Endodermal cell (in vitro differentiated cells): ENCODE data around the gene C6orf163. TPM values are rescaled to one million over a fixed set of nuclear protein-coding genes. Genes with fewer than 3 reads are reported as not detected.

Source experiments
- DNase-seq: peaks from one replicate; pipeline ENCODE4 v3.0.0-alpha.2; 2017
- H3K27ac ChIP-seq: 2 replicates; pipeline ENCODE4 v1.5.1; 2013; ENCODE audit warnings: mild to moderate bottlenecking, low read depth, low read length, moderate library complexity
- H3K27me3 ChIP-seq: 2 replicates; pipeline ENCODE4 v1.6.1; 2013; ENCODE audit warnings: mild to moderate bottlenecking, low read length, moderate library complexity; ENCODE audit not compliant: insufficient read depth, control insufficient read depth, poor library complexity, severe bottlenecking
- H3K36me3 ChIP-seq: 2 replicates; pipeline ENCODE4 v1.7.0; 2013; ENCODE audit warnings: mild to moderate bottlenecking, low read length, moderate library complexity; ENCODE audit not compliant: control insufficient read depth, insufficient read depth
- H3K4me1 ChIP-seq: one replicate; pipeline ENCODE4 v1.7.0; 2013; ENCODE audit warnings: low read length; ENCODE audit not compliant: control insufficient read depth, insufficient read depth
- H3K4me3 ChIP-seq: 2 replicates; pipeline ENCODE4 v1.5.1; 2013; ENCODE audit warnings: mild to moderate bottlenecking, low read length, moderate library complexity
- H3K9ac ChIP-seq: 2 replicates; pipeline ENCODE4 v1.6.1; 2013; ENCODE audit warnings: mild to moderate bottlenecking, low read length, moderate library complexity; ENCODE audit not compliant: poor library complexity, severe bottlenecking; ENCODE audit errors: extremely low read depth
- H3K9me3 ChIP-seq: 2 replicates; pipeline ENCODE4 v1.6.1; 2013; ENCODE audit warnings: mild to moderate bottlenecking, low read length, moderate library complexity; ENCODE audit not compliant: control insufficient read depth
- H3K27ac Mint-ChIP-seq: 2 replicates; pipeline ENCODE4 v1.8.0; 2020; ENCODE audit warnings: mixed read lengths
- H3K27me3 Mint-ChIP-seq: 2 replicates; pipeline ENCODE4 v1.8.0; 2021; ENCODE audit warnings: mild to moderate bottlenecking, mixed read lengths; ENCODE audit not compliant: insufficient read depth
- H3K36me3 Mint-ChIP-seq: 2 replicates; pipeline ENCODE4 v1.8.0; 2020; ENCODE audit warnings: low read depth, mixed read lengths
- H3K4me1 Mint-ChIP-seq: 2 replicates; pipeline ENCODE4 v1.8.0; 2020; ENCODE audit warnings: mixed read lengths
- H3K4me3 Mint-ChIP-seq: 2 replicates; pipeline ENCODE4 v1.8.0; 2020; ENCODE audit warnings: mild to moderate bottlenecking, moderate library complexity, mixed read lengths
- H3K9me3 Mint-ChIP-seq: 2 replicates; pipeline ENCODE4 v1.8.0; 2020; ENCODE audit warnings: mild to moderate bottlenecking, mixed read lengths
- WGBS, 2 experiments: methylation state at CpG; one replicate each; pipeline versions ENCODE4 v1.1.5 to v1.1.7; 2013; ENCODE audit warnings: missing lambda C conversion rate in 2 of 2, mixed read lengths in 1 of 2; ENCODE audit not compliant: insufficient coverage in 1 of 2, insufficient read length in 1 of 2; 5-methylcytosine and 5-hydroxymethylcytosine counted together
- total RNA-seq, 2 donors: library from RNA; stranded (reverse); fragmentation: NEBNext Ultra II Directional in 1 of 2; extraction: Animal tissue kit (Norgen Biotek cat#: 25700) in 1 of 2; gene quantifications; 2 replicates in 1 of 2; 3 replicates in 1 of 2; pipeline ENCODE4 v1.2.1, GENCODE V29; 2021
- TF ChIP-seq, protein P1 (sequence below): fragments of 200-600 bp; sonication (generic); conservative IDR thresholded peaks from 2 replicates; pipeline ENCODE4 v1.5.0; 2021; ENCODE audit warnings: antibody characterized with exemption, mild to moderate bottlenecking

Gene C6orf163
- total RNA-seq, 2 donors from 2014 or later = 4.5 to 5.2 TPM

DNA sequence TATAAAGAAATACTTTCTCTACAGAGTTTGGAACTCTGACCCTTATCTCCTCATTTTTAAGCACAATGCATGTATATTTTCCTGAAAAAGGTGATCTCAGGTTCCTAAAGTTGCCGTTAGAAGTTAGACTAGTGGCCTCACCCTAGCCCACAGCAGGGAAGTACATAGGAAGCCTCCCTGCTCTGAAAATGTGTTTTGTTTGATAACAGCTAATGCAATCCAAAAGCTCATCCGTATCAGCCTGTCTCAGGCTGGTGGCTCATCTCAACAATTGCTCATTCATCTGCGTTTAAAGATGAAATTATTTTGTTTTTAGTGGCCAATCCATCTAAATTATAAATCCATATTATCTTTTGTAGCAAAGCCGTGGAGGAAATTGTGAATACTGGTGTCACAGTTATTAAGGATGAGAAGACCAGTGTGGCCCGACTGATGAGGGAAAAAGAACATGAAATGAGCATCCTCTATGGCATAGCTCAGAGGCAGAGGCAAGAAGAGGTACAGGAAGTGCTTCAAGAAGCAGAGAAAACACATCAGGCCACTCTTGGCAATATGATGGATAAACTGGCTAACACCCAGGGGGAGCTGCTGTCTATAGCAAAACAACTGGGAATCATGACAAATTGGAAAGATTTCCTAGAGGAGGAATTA lies 20.1 kb downstream of the C6orf163 start:
- Histone ChIP-seq H3K36me3 (peaks cover 8% of the 10 kb centered on the region), H3K27me3 (no peaks in the 10 kb centered on the region), H3K9ac (no peak overlapping the region), H3K4me1 (no peaks in the 10 kb centered on the region), H3K4me3 (no peak overlapping the region), H3K27ac (no peak overlapping the region), H3K9me3 (peaks cover 43% of the 10 kb centered on the region)
- Mint-ChIP-seq H3K4me1 (no peaks in the 10 kb centered on the region), H3K27me3 (no peaks in the 10 kb centered on the region), H3K4me3 (no peak overlapping the region), H3K9me3 (peaks cover 38% of the 10 kb centered on the region), H3K27ac (no peak overlapping the region), H3K36me3 (peaks cover 41% of the 10 kb centered on the region)
- DNase-seq = no peak
- 94 to 100% methylated on average over 1 to 5 of the region's 5 CpGs for WGBS, 2 experiments
- TF ChIP-seq, protein P1, sequence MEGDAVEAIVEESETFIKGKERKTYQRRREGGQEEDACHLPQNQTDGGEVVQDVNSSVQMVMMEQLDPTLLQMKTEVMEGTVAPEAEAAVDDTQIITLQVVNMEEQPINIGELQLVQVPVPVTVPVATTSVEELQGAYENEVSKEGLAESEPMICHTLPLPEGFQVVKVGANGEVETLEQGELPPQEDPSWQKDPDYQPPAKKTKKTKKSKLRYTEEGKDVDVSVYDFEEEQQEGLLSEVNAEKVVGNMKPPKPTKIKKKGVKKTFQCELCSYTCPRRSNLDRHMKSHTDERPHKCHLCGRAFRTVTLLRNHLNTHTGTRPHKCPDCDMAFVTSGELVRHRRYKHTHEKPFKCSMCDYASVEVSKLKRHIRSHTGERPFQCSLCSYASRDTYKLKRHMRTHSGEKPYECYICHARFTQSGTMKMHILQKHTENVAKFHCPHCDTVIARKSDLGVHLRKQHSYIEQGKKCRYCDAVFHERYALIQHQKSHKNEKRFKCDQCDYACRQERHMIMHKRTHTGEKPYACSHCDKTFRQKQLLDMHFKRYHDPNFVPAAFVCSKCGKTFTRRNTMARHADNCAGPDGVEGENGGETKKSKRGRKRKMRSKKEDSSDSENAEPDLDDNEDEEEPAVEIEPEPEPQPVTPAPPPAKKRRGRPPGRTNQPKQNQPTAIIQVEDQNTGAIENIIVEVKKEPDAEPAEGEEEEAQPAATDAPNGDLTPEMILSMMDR = no peak

DNA sequence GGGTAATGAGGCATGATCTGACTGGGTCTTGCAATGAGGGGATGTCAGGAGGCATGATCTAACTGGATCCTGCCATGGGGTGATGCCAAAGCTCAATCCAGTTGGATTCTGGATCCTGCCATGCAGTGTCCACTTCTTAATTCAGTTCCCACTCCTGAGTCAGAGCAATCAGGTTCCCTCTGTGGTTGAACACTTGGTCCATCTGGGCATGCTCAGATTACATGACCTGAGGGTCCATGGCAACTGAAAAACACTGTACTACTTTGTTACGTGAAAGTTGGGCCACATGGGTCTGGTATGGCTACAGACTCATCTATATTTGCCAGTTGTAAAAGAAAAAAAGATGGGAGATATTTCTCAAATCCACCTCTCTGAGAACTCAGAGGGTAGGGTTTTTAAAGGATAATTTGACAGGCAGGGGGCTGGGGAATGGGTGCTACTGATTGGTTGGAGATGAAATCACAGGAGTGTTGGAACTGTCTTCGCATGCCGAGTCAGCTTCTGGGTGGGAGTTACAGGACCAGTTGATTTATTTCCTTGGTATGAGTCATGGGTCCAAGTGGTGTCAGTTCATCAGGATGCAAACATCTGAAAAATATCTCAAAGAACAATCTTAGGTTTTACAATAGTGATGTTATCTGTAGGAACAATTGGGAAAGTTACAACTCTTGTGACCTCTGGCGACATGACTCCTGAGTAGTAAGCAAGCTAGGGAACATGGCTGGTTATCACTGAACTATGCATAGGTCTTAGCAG lies 21.6 kb downstream of the C6orf163 start:
- H3K27me3 ChIP-seq = no peaks in the 10 kb centered on the region
- H3K27ac ChIP-seq = no peak overlapping the region
- TF ChIP-seq, protein P1 = no peak
- H3K4me1 ChIP-seq = no peaks in the 10 kb centered on the region
- no peak overlapping the region for H3K9ac ChIP-seq
- Mint-ChIP-seq H3K36me3 (peaks cover 34% of the 10 kb centered on the region), H3K27ac (no peak overlapping the region), H3K4me1 (no peaks in the 10 kb centered on the region), H3K27me3 (no peaks in the 10 kb centered on the region), H3K9me3 (peaks cover 43% of the 10 kb centered on the region), H3K4me3 (no peak overlapping the region)
- H3K9me3 ChIP-seq = peaks cover 46% of the 10 kb centered on the region
- peaks cover 8% of the 10 kb centered on the region for H3K36me3 ChIP-seq
- no peak for DNase-seq
- WGBS, 2 experiments = 89% methylated on average over 4 of the region's 4 CpGs; no CpG with 5 or more reads in 1 of the 2 experiments
- H3K4me3 ChIP-seq = no peak overlapping the region

DNA sequence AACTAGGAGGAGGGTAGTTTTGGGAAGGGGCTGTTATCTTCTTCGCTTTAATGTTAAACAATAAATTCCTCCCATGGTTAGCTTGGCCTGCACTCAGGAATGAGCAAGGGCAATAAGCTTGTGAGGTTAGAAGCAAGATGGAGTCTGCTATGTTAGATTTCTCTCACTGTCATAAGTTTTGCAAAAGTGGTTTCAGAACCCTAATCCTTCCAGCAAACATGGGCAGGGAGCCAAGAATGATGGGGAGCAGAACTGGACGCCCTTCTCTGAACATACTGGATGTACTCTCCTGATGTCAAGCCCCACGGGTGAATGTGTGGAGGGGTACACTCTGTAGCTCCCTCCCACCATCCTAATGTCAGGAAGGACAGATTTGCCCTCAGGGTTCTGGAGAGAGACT lies 22.3 kb downstream of the C6orf163 start:
- peaks cover 8% of the 10 kb centered on the region for H3K36me3 ChIP-seq
- TF ChIP-seq, protein P1 = no peak
- Mint-ChIP-seq H3K27me3 (no peaks in the 10 kb centered on the region), H3K4me3 (no peak overlapping the region), H3K36me3 (peaks cover 34% of the 10 kb centered on the region), H3K27ac (no peak overlapping the region), H3K9me3 (peaks cover 43% of the 10 kb centered on the region), H3K4me1 (no peaks in the 10 kb centered on the region)
- 88% methylated on average over 3 of the region's 3 CpGs; no CpG with 5 or more reads in 1 of the 2 experiments for WGBS, 2 experiments
- no peaks in the 10 kb centered on the region for H3K4me1 ChIP-seq
- no peak overlapping the region for H3K27ac ChIP-seq
- H3K4me3 ChIP-seq = no peak overlapping the region
- no peak for DNase-seq
- no peaks in the 10 kb centered on the region for H3K27me3 ChIP-seq
- no peak overlapping the region for H3K9ac ChIP-seq
- peaks cover 46% of the 10 kb centered on the region for H3K9me3 ChIP-seq
